Activated T-cell treated with anti-CD3 and anti-CD28 coated beads for 4 hours (primary cell): ENCODE results near the gene PTPRN2.

Experiments used
- DNase-seq: peaks from one replicate; pipeline ENCODE4 v3.0.0-alpha.2; 2020

Gene PTPRN2

DNA sequence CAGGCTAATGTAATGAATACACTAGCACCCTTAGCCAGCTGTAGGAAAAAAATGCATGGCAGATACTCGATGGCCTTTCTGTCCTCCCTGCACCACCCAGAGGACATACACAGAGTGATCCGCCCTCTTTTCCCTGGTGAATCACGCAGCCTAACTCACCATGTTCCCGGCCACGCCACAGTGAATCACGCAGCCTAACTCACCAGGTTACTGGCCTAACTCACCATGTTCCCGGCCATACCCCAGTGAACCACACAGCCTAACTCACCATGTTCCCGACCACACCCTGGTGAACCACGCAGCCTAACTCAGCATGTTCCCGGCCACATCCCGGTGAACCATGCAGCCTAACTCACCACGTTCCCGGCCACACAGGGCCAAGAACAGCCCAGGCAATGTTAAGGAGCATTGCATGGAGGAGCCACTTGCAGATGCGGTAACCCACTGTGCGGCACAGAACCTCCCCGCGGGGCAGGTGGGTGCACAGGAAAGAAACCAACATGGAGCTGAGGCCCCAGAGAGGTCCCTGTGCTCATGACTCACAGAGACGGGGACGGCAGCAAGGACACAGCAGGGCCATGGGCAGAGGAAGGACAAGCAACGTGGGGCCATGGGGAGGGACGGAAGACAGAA lies 742.3 kb downstream of the PTPRN2 start:
- no peak for DNase-seq

- no peak for DNase-seq
These were observed 743.0 kb downstream of the PTPRN2 start for GRCh38 chr7:157844611-157845010.

- DNase-seq = no peak
These were observed 743.5 kb downstream of the PTPRN2 start for GRCh38 chr7:157844141-157844540.

- no peak for DNase-seq
These were observed 744.1 kb downstream of the PTPRN2 start for GRCh38 chr7:157843336-157844140.

GRCh38 chr7:157841773-157842370 lies 745.8 kb downstream of the PTPRN2 start:
- no peak for DNase-seq

GRCh38 chr7:157840914-157841772 lies 746.5 kb downstream of the PTPRN2 start:
- no peak for DNase-seq

DNA sequence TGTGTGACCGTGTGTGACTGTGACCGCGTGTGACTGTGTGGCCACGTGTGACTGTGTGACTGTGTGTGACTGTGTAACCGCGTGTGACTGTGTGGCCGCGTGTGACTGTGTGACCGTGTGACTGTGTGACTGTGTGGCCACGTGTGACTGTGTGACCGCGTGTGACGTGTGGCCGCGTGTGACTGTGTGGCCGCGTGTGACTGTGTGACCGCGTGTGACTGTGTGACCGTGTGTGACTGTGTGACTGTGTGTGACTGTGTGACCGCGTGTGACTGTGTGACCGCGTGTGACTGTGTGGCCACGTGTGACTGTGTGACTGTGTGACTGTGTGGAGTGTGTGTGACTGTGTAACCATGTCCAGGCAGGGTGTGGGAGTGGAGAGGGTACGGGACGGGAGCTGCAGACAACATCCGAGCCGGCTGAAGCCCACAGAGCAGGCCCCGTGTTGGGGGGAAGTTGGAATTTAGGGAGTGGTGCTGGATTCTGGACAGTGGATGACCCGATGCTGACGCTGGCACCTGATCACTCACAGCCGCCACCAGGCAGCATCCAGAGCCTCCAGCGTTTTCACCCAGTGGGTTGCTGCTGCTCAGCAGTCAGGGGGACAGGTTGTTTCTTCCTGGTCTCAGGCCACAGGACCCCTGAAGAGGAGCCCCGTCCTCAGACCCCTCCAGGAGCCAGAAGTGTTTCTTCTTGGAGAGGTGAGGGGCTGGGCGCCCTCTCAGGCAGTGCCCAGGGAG lies 747.3 kb downstream of the PTPRN2 start:
- no peak for DNase-seq

DNA sequence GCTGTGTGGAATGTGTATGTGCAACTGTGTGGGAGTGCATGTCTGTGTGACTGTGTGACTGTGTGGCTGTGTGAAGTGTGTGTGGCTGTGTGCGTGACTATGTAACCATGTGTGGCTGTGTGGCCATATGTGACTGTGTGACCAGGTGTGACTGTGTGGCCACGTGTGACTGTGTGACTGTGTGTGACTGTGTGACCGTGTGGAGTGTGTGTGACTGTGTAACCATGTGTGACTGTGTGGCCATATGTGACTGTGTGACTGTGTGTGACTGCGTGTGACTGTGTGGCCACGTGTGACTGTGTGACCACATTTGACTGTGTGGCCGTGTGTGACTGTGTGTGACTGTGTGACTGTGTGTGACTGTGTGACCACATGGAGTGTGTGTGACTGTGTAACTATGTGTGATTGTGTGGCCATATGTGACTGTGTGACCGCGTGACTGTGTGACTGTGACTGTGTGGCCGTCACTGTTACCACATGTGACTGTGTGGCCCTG lies 747.9 kb downstream of the PTPRN2 start:
- no peak for DNase-seq

DNA sequence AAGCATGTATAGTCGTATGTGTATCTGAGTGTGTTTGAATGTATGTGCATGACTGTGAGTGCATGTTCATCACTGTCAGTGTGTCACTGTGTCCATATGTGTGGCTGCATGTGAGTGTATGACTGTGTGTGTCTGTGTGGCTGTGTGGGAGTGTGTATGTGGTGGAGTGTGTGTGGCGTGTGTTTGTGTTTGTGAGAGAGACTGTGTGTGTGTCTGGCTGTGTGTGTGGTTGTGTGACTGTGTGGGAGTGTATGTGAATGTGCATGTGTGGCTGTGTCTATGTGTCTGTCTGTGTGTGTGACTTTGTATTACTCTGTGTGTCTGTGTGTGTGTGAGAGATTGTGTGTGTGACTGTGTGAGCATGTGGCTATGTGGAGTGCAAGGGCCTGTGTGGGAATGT lies 748.4 kb downstream of the PTPRN2 start:
- no peak for DNase-seq

DNA sequence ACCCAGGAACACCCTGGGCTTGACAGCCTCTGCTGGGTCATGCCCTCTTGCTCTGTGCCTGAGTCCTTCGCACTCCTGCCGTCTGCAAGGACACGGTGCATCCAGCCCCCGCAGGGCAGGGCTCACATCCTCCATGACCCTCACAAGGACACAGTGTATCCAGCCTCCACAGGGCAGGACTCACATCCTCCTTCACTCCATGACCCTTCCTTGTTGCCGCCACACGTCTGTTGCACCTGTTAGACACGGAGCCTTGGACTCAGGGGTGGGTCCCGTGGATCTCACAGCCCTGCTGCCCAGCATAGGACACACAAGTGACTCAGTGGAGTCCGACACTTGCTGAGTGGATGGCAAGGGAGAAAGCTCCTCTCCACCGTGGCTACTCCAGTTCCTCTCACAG lies 750.1 kb downstream of the PTPRN2 start:
- no peak for DNase-seq

GRCh38 chr7:157837047-157837446 lies 750.6 kb downstream of the PTPRN2 start:
- no peak for DNase-seq

GRCh38 chr7:157834501-157835163 lies 753.0 kb downstream of the PTPRN2 start:
- no peak for DNase-seq

DNA sequence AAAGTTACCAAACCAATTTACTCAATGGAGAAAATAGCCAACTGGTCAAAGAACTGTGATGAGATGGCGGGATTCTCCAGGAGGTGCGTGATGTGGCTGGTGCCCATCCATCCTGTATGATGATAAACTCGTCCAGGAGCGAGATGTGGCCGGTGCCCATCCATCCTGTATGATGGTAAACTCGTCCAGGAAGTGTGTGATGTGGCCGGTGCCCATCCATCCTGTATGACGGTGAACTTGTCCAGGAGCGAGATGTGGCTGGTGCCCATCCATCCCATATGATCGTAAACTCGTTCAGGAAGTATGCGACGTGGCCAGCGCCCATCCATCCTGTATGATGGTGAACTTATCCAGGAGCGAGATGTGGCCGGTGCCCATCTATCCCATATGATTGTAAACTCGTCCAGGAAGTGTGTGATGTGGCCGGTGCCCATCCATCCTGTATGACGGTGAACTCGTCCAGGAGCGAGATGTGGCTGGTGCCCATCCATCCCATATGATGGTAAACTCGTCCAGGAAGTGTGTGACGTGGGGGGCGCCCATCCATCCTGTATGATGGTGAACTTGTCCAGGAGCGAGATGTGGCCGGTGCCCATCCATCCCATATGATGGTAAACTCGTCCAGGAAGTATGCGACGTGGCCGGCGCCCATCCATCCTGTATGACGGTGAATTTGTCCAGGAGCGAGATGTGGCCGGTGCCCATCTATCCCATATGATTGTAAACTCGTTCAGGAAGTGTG lies 754.6 kb downstream of the PTPRN2 start:
- DNase-seq = no peak

GRCh38 chr7:157832421-157832820 lies 755.2 kb downstream of the PTPRN2 start:
- DNase-seq = no peak

GRCh38 chr7:157832006-157832405 lies 755.6 kb downstream of the PTPRN2 start:
- no peak for DNase-seq

GRCh38 chr7:157831143-157831905 lies 756.3 kb downstream of the PTPRN2 start:
- DNase-seq = no peak

- DNase-seq = no peak
These were observed 757.3 kb downstream of the PTPRN2 start for GRCh38 chr7:157830331-157830730.

- DNase-seq = no peak
These were observed 758.1 kb downstream of the PTPRN2 start for GRCh38 chr7:157829491-157829890.

DNA sequence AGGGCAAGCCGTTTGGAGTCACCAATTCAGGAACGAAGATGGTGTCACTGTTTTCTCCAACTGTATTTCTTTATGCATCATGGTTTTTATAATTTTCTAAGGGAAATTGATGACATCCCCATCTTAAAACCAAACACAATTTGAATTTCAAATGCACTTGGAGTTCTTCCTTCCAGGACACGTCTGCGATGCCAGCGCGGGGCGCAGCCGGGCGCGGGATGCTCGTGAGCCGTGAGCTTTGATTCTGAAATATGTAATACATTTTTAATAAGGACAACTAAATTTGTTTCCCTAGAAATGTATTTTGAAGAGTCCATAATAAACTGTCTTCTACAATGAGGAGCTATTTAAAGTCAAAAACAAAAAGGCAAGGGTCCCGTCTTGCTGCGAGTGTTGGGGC lies 758.7 kb downstream of the PTPRN2 start:
- no peak for DNase-seq

DNA sequence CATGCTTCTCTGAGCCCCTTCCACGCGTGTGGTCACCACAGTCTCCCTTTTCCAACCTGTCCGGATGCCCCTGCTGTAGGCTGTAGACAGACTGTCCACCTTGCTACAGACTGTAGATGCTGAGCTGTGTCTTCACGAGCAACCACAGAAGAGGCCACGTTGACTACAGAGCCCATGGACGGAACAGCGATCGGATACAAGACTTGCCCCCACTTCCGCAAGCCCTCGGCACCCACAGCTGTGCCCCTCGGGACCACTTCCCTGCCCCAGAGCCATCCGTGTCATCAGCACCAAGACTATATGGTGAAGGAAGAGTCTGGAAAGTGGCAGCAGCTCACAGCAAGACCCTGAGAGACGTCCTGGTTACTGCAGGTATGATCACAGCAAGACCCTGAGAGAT lies 759.4 kb downstream of the PTPRN2 start:
- DNase-seq = no peak
